ENCODE data around the gene BIRC7. TPM values are rescaled to one million over a fixed set of nuclear protein-coding genes. Genes with fewer than 3 reads are reported as not detected.

Gene BIRC7
- total and polyA plus RNA-seq, 2 donors (not counting 3 experiments of a cell fraction or from before 2014, with no cell fraction given) = not detected

DNA sequence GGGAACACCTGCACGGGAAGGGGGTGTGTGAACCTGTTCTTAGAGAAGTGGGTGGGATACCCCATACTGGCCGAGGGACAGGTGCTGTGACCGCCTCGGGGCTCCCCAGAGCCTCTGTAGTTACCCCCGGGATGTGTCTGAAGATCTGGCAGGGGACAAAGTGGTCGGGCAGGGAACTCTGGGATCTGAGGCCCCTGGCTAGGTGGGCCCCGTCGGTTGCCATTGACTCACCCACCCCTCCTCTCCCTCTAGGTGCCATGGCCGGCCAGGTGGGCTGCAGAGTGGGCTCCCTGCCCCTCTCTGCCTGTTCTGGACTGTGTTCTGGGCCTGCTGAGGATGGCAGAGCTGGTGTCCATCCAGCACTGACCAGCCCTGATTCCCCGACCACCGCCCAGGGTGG, 4.3 kb downstream of the BIRC7 start:
- Histone ChIP-seq H3K27me3 (ENCODE audit: control insufficient read depth in 2 of 2, insufficient read depth in 2 of 2, low read length in 2 of 2) (no peaks in the 10 kb centered on the region), H3K9me1 (replicated peaks; ENCODE audit: control insufficient read depth, extremely low read depth, insufficient read depth, low read length) (no peaks in the 10 kb centered on the region), H3K4me1 (ENCODE audit: control insufficient read depth, extremely low read depth, insufficient read depth, low read length) (no peaks in the 10 kb centered on the region), H2AFZ (ENCODE audit: low read depth, low read length) (no peak overlapping the region), H3K79me2 (ENCODE audit: control insufficient read depth, insufficient read depth, low read length) (no peaks in the 10 kb centered on the region), H3K27ac (ENCODE audit: insufficient read depth, low read depth, low read length) (no peak overlapping the region), H3K4me3 (replicated peaks in 1 of 3; ENCODE audit: insufficient read depth in 1 of 3, low read depth in 1 of 3, low read length in 3 of 3) (no peak overlapping the region), H3K9me3 (replicated peaks; ENCODE audit: control insufficient read depth, insufficient read depth, low read length) (no peaks in the 10 kb centered on the region), H4K20me1 (replicated peaks; ENCODE audit: control insufficient read depth, extremely low read depth, insufficient read depth, low read length) (no peaks in the 10 kb centered on the region), H3K36me3 (ENCODE audit: control insufficient read depth in 2 of 2, extremely low read depth in 1 of 2, insufficient read depth in 2 of 2, low read length in 2 of 2) (no peaks in the 10 kb centered on the region), H3K4me2 (ENCODE audit: insufficient read depth, low read length) (no peak overlapping the region), H3K9ac (replicated peaks; ENCODE audit: extremely low read depth, insufficient read depth, low read length) (no peak overlapping the region)
- ChIA-PET POLR2A (no interaction called here), CTCF (interaction anchor here (11.0 kb wide), 1 partner anchor 16 kb away, joined by 116 read pairs; no protein-coding TSS in a partner anchor)
- BruUV-seq (replicated peaks) = no TSS peak
- dilution Hi-C loops (cut with MboI; ENCODE audit: extremely low pct_ligation_motif_present, low sequenced_read_pairs) (no loop called here), intact Hi-C loops (cut with micrococcal nuclease) (no loop called here)
- no peak for DNase-seq (ENCODE audit: low read depth, low spot score)
- no peak for FAIRE-seq
- TF ChIP-seq EZH2 (IDR thresholded peaks at IDR 0.05; ENCODE audit: borderline replicate concordance, low read depth, low read length, severe bottlenecking) = no peak
- no peak for TF ChIP-seq POLR2AphosphoS5 (IDR thresholded peaks at IDR 0.05; ENCODE audit: insufficient read depth, low read depth, low read length)
- TF ChIP-seq JUN (IDR thresholded peaks at IDR 0.05; ENCODE audit: borderline replicate concordance, insufficient read depth, insufficient read length, low read depth) = no peak

DNA sequence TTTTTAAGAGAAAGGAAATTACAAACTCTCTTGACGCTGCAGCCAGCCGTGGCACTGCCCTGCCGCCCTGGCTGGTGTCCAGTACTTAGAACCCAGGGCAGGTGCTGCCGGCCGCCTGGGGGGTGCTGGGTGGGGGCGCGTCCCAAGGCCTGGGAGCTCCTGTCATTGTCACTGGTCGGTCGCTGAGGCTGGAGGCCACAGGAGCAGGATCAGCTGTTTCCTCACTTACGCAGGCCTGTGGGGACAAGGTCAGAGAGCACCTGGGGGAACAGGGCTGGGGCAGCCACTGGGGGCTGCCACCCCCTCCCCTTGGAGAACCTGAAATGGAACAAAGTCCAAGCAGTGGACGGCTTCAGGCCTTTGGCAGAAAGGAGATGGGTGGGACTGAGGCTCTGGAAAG, 5.6 kb downstream of the BIRC7 start:
- Histone ChIP-seq H3K9ac (replicated peaks; ENCODE audit: extremely low read depth, insufficient read depth, low read length) (no peak overlapping the region), H2AFZ (ENCODE audit: low read depth, low read length) (no peak overlapping the region), H3K36me3 (ENCODE audit: control insufficient read depth in 2 of 2, extremely low read depth in 1 of 2, insufficient read depth in 2 of 2, low read length in 2 of 2) (no peaks in the 10 kb centered on the region), H3K9me1 (replicated peaks; ENCODE audit: control insufficient read depth, extremely low read depth, insufficient read depth, low read length) (no peaks in the 10 kb centered on the region), H3K79me2 (ENCODE audit: control insufficient read depth, insufficient read depth, low read length) (no peaks in the 10 kb centered on the region), H3K9me3 (replicated peaks; ENCODE audit: control insufficient read depth, insufficient read depth, low read length) (no peaks in the 10 kb centered on the region), H3K27me3 (ENCODE audit: control insufficient read depth in 2 of 2, insufficient read depth in 2 of 2, low read length in 2 of 2) (no peaks in the 10 kb centered on the region), H3K4me1 (ENCODE audit: control insufficient read depth, extremely low read depth, insufficient read depth, low read length) (no peaks in the 10 kb centered on the region), H3K4me2 (ENCODE audit: insufficient read depth, low read length) (no peak overlapping the region), H3K4me3 (replicated peaks in 1 of 3; ENCODE audit: insufficient read depth in 1 of 3, low read depth in 1 of 3, low read length in 3 of 3) (no peak overlapping the region), H3K27ac (ENCODE audit: insufficient read depth, low read depth, low read length) (no peak overlapping the region), H4K20me1 (replicated peaks; ENCODE audit: control insufficient read depth, extremely low read depth, insufficient read depth, low read length) (no peaks in the 10 kb centered on the region)
- intact Hi-C loops (cut with micrococcal nuclease) = no loop called here
- CTCF ChIA-PET = interaction anchor here (11.0 kb wide), 1 partner anchor 17 kb away, joined by 116 read pairs; no protein-coding TSS in a partner anchor
- POLR2A ChIA-PET = no interaction called here
- no peak for FAIRE-seq
- dilution Hi-C loops (cut with MboI; ENCODE audit: extremely low pct_ligation_motif_present, low sequenced_read_pairs) = no loop called here
- DNase-seq (ENCODE audit: low read depth, low spot score) = peak; percentile 24
- no peak for TF ChIP-seq MYC (IDR thresholded peaks at IDR 0.05; ENCODE audit: low read depth, low read length)
- no TSS peak for BruUV-seq (replicated peaks)

All from endothelial cell of umbilical vein (primary cell).